ENCODE data around the gene PHOX2A. TPM values are rescaled to one million over a fixed set of nuclear protein-coding genes. Genes with fewer than 3 reads are reported as not detected.

Gene PHOX2A
- total RNA-seq, 1 experiment from 2014 or later = 1.6 TPM

GRCh38 chr11:72238492-72239312 lies 5.3 kb downstream of the PHOX2A start:
- ATAC-seq = peak; percentile 4
- no peak for TF ChIP-seq CREM (CRISPR knock-in tag; IDR thresholded peaks at IDR 0.05)
- TF ChIP-seq, protein P1, sequence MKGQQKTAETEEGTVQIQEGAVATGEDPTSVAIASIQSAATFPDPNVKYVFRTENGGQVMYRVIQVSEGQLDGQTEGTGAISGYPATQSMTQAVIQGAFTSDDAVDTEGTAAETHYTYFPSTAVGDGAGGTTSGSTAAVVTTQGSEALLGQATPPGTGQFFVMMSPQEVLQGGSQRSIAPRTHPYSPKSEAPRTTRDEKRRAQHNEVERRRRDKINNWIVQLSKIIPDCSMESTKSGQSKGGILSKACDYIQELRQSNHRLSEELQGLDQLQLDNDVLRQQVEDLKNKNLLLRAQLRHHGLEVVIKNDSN (CRISPR knock-in tag; IDR thresholded peaks at IDR 0.05) = no peak
- TF ChIP-seq SP1 (CRISPR knock-in tag; conservative IDR thresholded peaks at IDR 0.05) = 0 out of 2 replicates have a peak, but pooled peaks have one; percentile 24
- TF ChIP-seq MXD4 (CRISPR knock-in tag; IDR thresholded peaks at IDR 0.05; ENCODE audit: borderline replicate concordance) = no peak
- TF ChIP-seq FOXK1 (CRISPR knock-in tag; IDR thresholded peaks at IDR 0.05) = no peak
- no peak overlapping the region for H3K27ac Mint-ChIP-seq
- H3K27me3 Mint-ChIP-seq (ENCODE audit: low read depth) = peaks cover 53% of the 10 kb centered on the region
- peak; percentile 34 for DNase-seq (ENCODE audit: low spot score)
- no peaks in the 10 kb centered on the region for H3K9me3 Mint-ChIP-seq
- H3K4me3 Mint-ChIP-seq = peak overlapping the region; percentile 73
- ChIA-PET CTCF (interaction anchor here (0.6 to 4.8 kb wide), 39 partner anchors 9 to 352 kb away, joined by 3 to 123 read pairs (median 4); partner anchors contain the start of genes ANAPC15, CLPB, FOLR2 and INPPL1), POLR2A (interaction anchor here (0.9 to 5.7 kb wide), 4 partner anchors 9 to 310 kb away, joined by 3 to 37 read pairs (median 3); partner anchors contain the start of genes INPPL1 and XNDC1N)
- H3K4me1 Mint-ChIP-seq = peaks cover 36% of the 10 kb centered on the region
- peaks cover 17% of the 10 kb centered on the region for H3K36me3 Mint-ChIP-seq

- Mint-ChIP-seq H3K27ac (no peak overlapping the region), H3K27me3 (ENCODE audit: low read depth) (peaks cover 46% of the 10 kb centered on the region), H3K4me1 (peaks cover 31% of the 10 kb centered on the region), H3K4me3 (peak overlapping the region; percentile 73), H3K9me3 (no peaks in the 10 kb centered on the region), H3K36me3 (peaks cover 21% of the 10 kb centered on the region)
- ATAC-seq = peak; percentile 81
- ChIA-PET CTCF (interaction anchor here (0.6 to 4.8 kb wide), 38 partner anchors 9 to 352 kb away, joined by 3 to 123 read pairs (median 4); partner anchors contain the start of genes ANAPC15, CLPB, FOLR2 and INPPL1), POLR2A (interaction anchor here (0.6 to 5.7 kb wide), 5 partner anchors 9 to 310 kb away, joined by 3 to 37 read pairs (median 3); partner anchors contain the start of genes INPPL1 and XNDC1N)
- peak; percentile 94 for DNase-seq (ENCODE audit: low spot score)
- TF ChIP-seq, protein P2, sequence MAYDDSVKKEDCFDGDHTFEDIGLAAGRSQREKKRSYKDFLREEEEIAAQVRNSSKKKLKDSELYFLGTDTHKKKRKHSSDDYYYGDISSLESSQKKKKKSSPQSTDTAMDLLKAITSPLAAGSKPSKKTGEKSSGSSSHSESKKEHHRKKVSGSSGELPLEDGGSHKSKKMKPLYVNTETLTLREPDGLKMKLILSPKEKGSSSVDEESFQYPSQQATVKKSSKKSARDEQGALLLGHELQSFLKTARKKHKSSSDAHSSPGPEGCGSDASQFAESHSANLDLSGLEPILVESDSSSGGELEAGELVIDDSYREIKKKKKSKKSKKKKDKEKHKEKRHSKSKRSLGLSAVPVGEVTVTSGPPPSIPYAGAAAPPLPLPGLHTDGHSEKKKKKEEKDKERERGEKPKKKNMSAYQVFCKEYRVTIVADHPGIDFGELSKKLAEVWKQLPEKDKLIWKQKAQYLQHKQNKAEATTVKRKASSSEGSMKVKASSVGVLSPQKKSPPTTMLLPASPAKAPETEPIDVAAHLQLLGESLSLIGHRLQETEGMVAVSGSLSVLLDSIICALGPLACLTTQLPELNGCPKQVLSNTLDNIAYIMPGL (CRISPR knock-in tag; IDR thresholded peaks at IDR 0.05) = peak; percentile 29; the same call in 1 of the 2 replicates
- TF ChIP-seq SP1 (CRISPR knock-in tag; conservative IDR thresholded peaks at IDR 0.05) = peak; percentile 70
- TF ChIP-seq, protein P3, sequence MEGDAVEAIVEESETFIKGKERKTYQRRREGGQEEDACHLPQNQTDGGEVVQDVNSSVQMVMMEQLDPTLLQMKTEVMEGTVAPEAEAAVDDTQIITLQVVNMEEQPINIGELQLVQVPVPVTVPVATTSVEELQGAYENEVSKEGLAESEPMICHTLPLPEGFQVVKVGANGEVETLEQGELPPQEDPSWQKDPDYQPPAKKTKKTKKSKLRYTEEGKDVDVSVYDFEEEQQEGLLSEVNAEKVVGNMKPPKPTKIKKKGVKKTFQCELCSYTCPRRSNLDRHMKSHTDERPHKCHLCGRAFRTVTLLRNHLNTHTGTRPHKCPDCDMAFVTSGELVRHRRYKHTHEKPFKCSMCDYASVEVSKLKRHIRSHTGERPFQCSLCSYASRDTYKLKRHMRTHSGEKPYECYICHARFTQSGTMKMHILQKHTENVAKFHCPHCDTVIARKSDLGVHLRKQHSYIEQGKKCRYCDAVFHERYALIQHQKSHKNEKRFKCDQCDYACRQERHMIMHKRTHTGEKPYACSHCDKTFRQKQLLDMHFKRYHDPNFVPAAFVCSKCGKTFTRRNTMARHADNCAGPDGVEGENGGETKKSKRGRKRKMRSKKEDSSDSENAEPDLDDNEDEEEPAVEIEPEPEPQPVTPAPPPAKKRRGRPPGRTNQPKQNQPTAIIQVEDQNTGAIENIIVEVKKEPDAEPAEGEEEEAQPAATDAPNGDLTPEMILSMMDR (IDR thresholded peaks at IDR 0.05) = peak; percentile 84
- TF ChIP-seq, protein P4, sequence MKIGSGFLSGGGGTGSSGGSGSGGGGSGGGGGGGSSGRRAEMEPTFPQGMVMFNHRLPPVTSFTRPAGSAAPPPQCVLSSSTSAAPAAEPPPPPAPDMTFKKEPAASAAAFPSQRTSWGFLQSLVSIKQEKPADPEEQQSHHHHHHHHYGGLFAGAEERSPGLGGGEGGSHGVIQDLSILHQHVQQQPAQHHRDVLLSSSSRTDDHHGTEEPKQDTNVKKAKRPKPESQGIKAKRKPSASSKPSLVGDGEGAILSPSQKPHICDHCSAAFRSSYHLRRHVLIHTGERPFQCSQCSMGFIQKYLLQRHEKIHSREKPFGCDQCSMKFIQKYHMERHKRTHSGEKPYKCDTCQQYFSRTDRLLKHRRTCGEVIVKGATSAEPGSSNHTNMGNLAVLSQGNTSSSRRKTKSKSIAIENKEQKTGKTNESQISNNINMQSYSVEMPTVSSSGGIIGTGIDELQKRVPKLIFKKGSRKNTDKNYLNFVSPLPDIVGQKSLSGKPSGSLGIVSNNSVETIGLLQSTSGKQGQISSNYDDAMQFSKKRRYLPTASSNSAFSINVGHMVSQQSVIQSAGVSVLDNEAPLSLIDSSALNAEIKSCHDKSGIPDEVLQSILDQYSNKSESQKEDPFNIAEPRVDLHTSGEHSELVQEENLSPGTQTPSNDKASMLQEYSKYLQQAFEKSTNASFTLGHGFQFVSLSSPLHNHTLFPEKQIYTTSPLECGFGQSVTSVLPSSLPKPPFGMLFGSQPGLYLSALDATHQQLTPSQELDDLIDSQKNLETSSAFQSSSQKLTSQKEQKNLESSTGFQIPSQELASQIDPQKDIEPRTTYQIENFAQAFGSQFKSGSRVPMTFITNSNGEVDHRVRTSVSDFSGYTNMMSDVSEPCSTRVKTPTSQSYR (CRISPR knock-in tag; IDR thresholded peaks at IDR 0.05) = peak; percentile 91
- TF ChIP-seq MAX (CRISPR knock-in tag; IDR thresholded peaks at IDR 0.05) = peak; percentile 47; the same call in 1 of the 2 replicates
- TF ChIP-seq FOXK1 (CRISPR knock-in tag; IDR thresholded peaks at IDR 0.05) = no peak
- TF ChIP-seq ZNF671 (CRISPR knock-in tag; IDR thresholded peaks at IDR 0.05) = no peak
- peak; percentile 41 for TF ChIP-seq ZBTB21 (CRISPR knock-in tag; IDR thresholded peaks at IDR 0.05; ENCODE audit: borderline replicate concordance)
Observed at GRCh38 chr11:72238040-72238450, 5.9 kb downstream of the PHOX2A start.

Measured in WTC11 (cell line).